HG03025 (cell line): ENCODE data around the gene CYP51A1.
"Not testable (repeated sequence)": the region's sequence is repeated elsewhere in the genome, so short reads cannot be mapped to it uniquely, and the experiment has no call there.

Experiments
- ATAC-seq: cut with Tn5 transposase; IDR thresholded peaks from one replicate; pipeline ENCODE4 v1.9.1; 2021; ENCODE audit warnings: mild to moderate bottlenecking, moderate library complexity; ENCODE audit not compliant: unreplicated experiment, low FRiP score

The CYP51A1 gene

DNA sequence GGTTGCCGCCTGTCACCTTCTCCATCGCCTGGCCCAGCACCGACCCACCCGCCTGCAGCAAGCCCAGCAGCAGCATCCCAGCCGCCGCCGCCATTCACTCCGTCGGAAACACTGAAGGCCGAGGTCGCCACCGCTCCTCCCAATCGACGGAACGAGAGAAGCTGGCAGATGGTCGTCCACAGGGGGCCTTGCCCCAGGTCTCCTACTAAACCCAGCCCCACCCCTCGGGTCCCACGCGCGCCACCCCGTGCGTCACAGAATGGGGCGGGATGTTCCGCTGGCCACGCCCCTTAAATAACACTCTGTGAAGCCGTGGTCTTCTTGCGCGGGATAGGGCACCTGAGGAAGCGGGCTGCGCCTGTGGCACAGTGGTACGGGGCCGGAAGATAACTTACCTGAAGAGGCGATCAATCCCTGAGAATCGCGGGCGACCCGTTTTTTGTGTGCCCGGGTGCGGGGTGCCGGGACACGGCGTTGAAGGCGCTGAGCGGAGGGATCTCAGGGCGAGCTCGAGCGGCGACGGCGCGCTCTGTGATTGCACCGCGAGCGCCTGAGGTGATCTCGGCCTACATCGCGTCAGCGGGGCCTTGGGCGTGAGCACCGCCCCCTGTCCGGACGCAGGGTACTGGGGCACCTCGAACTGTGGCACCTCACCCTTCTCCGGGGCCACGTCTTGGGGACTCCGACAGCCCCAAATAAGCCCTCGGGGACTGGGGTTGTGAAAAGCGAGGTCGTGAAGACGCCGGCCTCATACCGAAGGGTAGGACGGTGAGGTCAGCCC lies at the start of gene CYP51A1:
CYP51A1 (minus strand) TSS at position 207 of the 781 bp plus-strand sequence; CDS start at position 94, 113 bp downstream.
- ATAC-seq, result peak; percentile 86

DNA sequence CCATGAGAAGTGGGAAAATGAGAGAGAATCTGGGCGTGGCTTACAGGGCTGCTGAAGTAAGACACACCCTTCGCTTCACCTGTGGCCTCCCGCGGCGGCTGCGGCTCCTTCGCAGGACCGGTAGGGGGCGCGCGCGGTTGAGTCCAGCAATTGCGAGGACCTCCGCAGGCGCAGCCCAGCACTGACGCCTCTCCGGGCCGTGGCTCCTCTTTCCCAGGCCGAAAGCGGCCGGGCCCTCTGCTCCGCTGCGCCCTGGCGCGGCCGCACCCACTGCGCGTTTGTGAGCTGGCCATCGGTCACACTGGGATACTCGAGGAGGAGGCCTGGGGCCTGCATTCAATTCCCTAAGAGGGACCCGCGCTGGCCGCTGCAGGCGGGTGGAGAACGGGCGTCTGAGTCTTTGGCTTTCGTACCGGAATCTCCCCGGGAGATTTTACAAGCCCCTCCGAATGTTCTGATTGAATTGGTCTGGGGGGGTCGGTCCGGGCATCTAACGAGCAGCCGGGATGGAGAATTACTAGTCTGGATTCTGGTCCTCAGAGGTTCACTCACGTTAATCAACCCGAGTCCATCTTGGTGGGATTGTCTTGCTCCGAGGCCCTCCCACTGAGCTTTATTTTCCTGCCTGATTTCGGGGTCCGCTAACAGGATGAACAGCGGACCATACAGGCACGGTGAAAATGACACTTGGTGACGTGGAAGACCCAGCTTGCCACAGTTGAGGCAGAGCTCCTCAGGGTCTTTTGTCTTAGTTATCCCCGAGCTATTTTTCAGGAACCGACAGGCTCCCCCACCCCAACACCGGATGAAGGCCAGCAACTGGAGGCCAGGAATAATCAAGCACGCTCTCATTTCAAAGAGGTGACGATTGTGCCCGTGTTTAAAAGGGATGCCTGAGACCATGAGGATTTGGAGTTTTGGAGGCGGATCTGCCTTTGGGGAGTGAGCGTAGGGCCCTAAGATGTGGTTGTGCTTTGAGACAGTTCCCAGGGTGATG lies 44.9 kb upstream of the CYP51A1 start, which contains the start of gene LRRD1:
LRRD1 (minus strand) TSS at position 215 of the 997 bp plus-strand sequence. CDS start 13,940 bp downstream, outside the sequence.
- ATAC-seq, result no peak

DNA sequence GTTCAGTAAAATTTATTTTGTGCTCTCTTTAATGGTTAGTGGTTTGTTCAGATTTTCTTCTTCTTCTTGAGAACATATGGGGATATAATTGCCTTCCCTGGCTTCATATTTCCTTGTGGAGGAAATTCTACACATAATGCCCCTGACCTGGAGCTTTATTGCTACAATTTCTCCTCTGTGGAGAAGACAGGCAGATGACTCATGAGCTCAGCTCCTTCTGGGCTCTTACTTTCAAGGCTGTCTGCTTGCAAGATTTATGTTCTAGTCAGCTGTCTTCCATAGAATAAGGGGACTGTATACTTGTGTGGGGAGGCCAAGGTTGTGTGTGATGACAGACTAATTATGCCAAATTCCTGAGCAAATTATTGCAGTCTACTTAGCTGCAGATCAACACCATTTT lies 43.1 kb upstream of the CYP51A1 start:
- ATAC-seq, result no peak

DNA sequence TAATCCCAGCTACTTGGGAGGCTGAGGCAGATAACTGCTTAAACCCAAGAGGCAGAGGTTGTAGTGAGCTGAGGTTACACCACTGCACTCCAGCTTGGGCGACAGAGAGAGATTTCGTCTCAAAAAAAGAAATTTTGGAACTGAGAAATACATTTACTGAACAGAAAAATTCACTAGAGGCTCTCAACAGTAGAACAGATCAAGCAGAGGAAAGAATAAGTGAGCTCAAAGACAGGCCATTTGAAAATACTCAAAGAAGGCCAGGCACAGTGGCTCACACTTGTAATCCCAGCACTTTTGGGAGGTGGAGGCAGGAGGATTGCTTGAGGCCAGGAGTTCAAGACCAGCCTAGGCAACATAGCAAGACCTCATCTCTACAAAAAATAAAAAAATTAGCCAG lies 35.3 kb upstream of the CYP51A1 start:
- not testable (repeated sequence) for ATAC-seq

DNA sequence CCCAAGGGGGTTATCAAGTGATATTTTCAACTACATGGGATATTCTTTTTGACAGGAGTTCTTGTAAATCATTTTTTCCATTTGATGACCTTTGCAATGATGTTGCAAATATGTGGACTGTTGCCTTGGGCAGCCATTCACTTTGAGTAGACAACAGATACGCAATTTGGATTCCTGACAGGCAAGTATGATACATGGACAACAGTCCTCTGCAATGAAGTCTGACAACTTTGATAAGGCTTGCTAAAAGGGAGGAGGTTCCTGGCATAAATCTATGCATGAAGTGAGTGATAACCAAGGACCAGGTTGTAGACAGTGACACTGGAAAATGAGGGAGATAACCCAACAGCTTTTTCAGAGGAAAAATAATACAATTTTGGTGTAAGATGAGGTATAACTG lies 27.0 kb upstream of the CYP51A1 start:
- no peak for ATAC-seq

DNA sequence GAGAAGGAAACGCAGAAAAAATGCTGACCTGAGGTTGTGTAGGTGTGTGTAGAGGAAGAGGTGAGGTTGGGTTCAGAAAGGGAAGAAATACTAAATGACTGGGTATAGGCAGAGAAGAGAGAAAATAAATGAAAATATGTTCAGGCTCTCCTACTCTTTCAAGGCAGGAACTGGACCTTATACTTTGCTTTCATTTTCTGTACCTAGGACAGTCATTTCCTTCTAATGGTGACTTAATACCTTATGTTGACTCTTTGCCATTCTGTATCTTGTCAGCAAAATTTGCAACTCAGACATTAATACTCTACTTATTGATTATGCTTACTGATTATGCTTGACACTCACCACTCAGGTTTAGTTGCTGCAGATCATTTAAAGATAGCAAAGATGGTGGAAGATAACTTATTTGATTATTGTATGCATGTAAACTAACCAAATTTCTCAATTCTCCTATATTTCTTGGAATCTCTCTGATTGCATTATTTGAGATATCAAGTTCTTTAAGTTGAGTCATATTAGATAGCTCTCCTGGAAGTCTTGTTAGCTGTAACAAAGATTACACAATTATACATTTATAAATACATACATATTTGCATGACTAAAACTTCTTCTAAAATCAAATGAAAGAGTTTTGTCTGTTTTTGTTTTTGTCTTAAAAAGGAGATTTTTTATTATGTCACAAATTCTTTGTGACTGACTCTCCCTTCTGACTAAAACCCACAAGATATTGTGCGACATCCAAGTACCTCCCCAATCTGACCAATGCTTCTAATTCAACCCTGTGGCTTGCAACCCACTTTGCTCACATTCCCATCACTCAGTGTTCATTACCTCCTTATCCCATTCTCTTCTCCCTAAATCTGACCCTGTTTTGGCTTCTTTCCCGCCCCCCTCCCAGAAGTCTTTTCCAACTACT lies 24.6 kb upstream of the CYP51A1 start:
- no peak for ATAC-seq

DNA sequence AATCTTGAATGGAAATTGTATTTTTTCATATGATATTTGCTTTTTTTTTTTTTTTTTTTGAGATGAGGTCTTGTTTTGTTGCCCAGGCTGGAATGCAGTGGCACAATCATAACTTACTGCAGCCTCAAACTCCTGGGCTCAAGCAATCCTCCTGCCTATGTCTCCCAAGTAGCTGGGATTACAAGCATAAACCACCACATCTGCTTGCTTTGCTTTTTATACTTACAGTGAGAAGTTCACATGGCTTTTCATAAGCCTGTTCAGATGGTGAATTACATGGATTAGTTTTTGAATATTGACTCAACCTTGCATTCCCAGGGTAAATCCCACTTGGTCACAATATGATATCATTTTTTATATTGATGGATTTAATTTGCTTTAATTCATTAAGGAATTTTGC lies 22.7 kb upstream of the CYP51A1 start:
- ATAC-seq, result no peak

DNA sequence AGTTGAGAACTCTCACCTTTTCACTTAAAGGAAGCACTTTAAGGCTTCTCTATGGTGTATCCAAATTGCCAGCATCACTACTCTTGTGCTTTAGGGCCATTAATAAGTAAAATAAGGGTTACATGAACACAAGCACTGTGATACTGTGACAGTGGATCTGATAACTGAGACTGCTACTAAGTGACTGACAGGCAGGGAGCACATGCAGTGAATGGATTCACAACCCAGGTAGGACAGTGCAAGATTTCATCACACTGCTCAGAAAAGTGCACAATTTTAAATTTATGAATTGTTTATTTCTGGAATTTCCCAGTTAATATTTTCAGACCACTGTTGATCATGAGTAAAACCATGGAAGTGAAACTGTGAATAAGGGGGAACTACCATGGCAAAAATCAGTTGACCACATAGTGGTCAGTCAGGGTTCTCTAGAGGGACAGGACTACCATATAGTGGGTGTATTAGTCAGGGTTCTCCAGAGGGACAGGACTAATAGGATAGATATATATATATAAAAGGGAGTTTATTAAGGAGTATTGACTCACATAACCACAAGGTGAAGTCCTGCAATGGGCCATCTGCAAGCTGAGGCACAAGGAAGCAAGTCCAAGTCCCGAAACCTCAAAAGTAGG lies 20.9 kb upstream of the CYP51A1 start:
- ATAC-seq, result no peak

DNA sequence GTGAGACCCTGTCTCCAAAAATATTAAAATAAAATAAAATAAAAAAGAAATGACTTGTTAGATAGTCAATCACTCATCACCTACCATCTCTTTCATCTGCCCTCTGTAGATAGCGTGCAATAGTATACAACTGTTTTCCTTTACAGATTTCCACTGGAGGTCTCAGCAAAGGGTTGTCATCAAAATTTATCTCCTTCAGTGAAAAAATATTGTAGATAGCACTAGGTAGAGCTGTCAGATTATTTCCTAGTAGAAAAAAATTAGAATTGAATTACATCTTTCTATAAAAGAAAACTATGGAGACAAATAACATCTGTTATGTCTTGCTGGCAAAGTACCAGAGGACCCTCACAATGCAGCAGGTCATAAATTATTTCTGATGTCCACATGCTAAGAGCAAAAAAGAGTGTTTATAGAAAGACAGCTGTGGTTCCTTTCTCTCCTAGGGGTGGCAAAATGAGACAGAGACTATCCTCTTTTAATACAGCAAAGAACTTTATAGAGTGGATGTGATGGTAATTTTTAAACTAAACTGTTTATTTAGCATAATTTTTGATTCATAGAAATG lies 16.3 kb upstream of the CYP51A1 start:
- ATAC-seq, result no peak

DNA sequence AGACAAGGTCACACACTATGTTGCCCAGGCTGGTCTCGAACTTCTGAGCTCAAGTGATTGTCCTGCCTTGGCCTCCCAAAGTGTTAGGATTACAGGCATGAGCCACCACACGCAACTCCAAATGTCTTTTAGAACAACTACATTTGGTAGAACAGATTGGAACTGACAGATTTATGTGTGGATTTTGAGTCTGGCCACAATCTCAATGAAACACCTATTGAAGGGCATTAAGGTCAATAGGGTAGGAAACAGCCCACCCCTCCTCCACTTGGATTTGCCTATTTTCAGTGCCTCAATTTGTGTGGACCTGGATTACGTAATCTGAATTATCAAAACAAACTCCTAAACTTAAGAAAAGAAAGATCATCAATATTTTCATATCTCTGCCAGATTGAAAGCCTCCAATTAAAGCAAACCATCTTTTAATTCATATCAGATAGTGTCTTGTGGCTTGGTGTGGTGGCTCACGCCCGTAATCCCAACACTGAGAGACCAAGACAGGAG lies 15.5 kb upstream of the CYP51A1 start:
- no peak for ATAC-seq

DNA sequence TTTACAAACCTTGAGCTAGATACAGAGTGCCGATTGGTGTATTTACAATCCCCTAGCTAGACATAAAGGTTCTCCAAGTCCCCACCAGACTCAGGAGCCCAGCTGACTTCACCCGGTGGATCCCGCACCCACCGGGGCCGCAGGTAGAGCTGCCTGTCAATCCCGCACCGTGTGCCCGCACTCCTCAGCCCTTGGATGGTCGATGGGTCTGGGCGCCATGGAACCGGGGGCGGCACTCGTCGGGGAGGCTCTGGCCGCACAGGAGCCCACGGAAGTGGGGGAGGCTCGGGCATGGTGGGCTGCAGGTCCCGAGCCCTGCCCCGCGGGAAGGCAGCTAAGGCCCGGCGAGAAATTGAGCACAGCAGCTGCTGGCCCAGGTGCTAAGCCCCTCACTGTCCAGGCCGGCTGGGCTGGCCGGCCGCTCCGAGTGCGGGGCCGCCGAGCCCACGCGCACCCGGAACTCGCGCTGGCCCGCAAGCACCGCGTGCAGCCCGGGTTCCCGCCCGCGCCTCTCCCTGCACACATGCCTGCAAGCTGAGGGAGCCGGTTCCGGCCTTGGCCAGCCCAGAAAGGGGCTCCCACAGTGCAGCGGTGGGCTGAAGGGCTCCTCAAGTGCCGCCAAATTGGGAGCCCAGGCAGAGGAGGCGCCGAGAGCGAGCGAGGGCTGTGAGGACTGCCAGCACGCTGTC lies 9.1 kb upstream of the CYP51A1 start:
- not testable (repeated sequence) for ATAC-seq

DNA sequence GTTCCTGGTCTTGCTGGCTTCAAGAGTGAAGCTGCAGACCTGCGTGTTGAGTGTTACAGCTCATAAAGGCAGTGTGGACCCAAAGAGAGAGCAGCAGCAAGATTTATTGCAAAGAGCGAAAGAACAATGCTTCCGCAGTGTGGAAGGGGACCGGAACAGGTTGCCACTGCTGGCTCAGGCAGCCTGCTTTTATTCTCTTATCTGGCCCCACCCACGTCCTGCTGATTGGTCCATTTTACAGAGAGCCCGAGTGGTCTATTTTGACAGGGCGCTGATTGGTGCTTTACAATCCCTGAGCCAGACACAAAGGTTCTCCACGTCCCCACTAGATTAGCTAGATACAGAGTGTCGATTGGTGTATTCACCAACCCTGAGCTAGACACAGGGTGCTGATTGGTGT lies 8.5 kb upstream of the CYP51A1 start:
- ATAC-seq, result not testable (repeated sequence)

DNA sequence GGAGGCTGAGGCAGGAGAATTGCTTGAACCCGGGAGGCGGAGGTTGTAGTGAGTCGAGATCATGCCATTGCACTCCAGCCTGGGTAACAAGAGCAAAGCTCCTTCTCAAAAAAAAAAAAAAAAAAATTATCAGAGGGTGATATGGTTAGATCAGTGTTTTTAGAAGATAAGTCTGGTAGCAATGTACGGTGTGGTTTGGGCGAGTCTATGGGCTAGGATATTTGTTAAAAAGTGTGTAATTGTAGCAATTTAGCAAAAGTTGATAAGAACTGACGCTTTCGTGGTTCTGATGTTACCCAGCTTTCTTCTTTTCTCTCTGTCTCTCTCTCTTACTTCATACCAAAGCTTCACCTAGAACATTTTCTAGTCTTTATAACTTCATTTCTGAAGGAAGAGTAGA lies 6.9 kb upstream of the CYP51A1 start:
- no peak for ATAC-seq

DNA sequence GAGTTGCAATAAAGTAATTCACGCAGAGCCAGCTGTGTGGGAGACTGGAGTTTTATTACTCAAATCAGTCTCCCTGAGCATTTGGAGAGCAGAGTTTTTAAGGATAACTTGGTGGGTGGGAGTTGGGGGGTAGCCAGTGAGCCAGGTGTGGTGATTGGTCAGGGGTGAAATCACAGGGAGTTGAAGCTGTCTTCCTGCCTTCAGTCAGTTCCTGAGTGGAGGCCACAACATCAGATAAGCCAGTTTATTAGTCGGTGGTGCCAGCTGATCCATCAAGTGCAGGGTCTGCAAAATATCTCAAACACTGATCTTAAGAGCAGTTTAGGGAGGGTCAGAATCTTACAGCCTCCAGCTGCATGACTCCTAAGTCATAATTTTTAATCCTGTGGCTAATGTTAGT lies 3.3 kb upstream of the CYP51A1 start:
- no peak for ATAC-seq

DNA sequence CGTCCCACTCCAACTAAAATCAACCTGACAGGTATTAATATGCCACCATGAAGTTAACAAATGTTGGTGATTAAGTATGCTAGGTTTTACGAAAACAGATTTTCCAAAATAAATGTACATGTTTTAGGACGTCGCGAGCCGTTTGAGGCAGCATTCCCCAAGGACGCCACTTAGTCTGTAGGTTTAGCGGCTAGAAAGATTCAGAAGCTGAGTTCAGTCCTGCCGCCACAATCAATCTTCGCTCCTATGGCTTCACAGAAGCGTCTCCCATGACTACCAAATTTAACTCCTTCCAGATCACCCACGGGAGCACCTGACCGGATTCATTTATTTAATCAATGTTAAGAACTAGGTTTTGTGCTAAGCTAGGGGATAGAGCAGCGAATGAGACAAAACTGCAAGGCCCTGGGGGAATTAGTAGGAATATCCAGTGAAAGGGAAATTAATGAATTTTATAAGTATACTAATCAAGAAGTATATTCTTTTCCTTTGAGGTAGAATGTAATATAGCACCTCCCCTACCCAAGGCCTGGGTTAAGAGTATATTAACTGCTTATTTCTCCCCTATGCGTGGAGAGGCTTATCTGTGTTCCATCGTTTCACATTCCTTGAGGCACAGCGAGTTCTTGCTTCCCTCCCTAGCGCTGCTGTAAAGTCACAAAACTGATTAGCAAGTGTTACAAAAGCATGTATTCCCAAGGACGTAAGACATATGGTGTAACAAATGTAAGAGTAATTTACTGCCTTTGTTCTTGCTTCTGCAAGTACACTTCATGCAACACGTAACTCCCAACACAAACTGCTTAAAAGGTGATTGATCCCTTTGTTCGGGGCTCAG lies 994 bp upstream of the CYP51A1 start:
- no peak for ATAC-seq

DNA sequence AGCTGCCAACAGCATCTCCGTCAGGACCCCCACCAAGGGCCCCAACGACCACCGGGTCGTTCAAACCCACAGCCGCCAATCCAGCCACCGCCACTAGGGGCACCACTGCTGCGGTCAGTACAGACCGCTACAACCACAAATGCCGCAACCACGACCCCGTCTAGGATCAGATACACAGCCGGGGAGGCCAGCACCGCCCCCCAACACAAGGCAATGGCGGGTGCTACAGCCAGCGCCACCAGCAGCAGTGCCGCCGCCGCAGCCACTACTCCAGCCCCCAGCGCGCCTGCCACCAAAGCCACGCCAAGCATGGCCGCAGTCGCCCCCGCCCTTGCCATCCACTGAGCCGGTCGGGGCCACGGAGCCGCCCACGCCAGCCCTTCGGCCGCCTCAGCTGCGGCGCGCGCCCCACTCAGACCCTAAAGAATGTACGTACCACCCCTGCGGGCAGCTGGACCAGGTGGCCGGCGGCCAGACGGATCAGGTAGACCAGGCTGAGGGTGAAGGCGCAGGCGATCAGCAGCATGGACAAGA lies 473 bp downstream of the CYP51A1 start:
- peak; percentile 33 for ATAC-seq

DNA sequence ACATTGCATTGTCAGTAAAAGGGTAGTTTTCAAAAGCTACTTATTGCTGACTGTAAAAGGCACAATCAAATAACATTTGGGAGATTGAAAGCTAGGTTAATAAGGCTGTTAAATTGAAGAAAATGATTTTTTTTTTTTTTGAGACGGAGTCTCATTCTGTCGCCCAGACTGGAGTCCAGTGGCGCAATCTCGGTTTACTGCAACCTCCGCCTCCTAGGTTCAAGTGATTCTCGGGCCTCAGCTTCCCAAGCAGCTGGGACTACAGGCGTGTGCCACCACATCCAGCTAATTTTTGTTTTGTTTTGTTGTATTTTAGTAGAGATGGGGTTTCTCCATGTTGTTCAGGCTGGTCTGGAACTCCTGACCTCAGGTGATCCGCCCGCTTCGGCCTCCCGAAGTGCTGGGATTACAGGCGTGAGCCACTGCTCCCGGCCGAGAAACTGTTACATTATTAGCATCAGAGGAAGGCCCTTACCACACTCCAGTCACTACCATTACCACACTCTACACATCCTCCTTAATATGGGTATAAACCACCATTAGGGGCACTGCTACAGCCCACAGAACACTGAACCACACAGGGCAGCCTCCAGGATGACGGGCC lies 1.0 kb downstream of the CYP51A1 start:
- ATAC-seq, result peak; percentile 21
